NB4 (cell line): ENCODE data around the gene GNAO1.

Experiments
- DNase-seq: peaks from one replicate; pipeline ENCODE4 v3.0.0; 2010; ENCODE audit warnings: low read depth
- H3K4me3 ChIP-seq: one replicate; pipeline ENCODE4 v1.5.1; 2011; ENCODE audit warnings: mild to moderate bottlenecking, low read depth, low read length, moderate library complexity
- CTCF ChIP-seq: IDR thresholded peaks from one replicate; pipeline ENCODE4 v1.5.1; 2012; ENCODE audit warnings: low read depth, low read length
- MYC ChIP-seq: IDR thresholded peaks from 2 replicates; pipeline ENCODE4 v1.6.1; 2011; ENCODE audit warnings: low read depth, low read length
- POLR2A ChIP-seq: IDR thresholded peaks from 2 replicates; pipeline ENCODE4 v1.6.1; 2011; ENCODE audit warnings: mild to moderate bottlenecking; ENCODE audit not compliant: insufficient read length; ENCODE audit errors: extremely low read depth
- TF ChIP-seq, protein P1 (sequence below): IDR thresholded peaks from 2 replicates; pipeline ENCODE4 v1.6.1; 2011; ENCODE audit warnings: low read depth, low read length

GNAO1 gene

DNA sequence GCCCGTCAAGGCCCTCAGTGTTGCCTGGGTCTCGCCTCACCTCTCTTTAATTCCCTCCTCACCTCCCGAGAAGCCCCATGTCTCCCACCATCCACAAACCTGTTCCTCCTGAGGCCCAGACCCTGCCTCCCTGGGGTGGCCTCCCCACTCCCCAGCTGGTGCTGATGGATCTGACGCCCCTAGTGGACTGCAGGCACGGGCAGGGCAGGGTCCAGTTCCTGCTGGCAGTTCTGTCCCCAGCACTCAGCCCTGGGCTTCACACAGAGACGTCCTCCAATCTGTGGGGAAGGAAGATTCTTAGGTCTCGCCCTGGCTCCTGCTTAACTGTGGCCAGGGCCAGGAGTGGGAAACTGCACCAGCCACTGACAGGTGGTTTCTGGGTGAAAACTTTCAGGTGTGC lies 125.3 kb downstream of the GNAO1 start:
- DNase-seq, result no peak
- H3K4me3 ChIP-seq, result no peak overlapping the region
- TF ChIP-seq, protein P1, sequence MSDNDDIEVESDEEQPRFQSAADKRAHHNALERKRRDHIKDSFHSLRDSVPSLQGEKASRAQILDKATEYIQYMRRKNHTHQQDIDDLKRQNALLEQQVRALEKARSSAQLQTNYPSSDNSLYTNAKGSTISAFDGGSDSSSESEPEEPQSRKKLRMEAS, result no peak
- TF ChIP-seq POLR2A (no peak), MYC (no peak), CTCF (no peak)

- peak; percentile 76 for DNase-seq
- H3K4me3 ChIP-seq, result no peak overlapping the region
- TF ChIP-seq MYC (peak; percentile 54; the same call in 1 of the 2 replicates), POLR2A (no peak), CTCF (peak; percentile 92)
- TF ChIP-seq, protein P1, result peak; percentile 54
Measured at GRCh38 chr16:56317998-56318826, 126.9 kb downstream of the GNAO1 start.

GRCh38 chr16:56318827-56319140 lies 127.5 kb downstream of the GNAO1 start:
- H3K4me3 ChIP-seq, result no peak overlapping the region
- TF ChIP-seq MYC, result no peak
- TF ChIP-seq, protein P1, result no peak
- TF ChIP-seq CTCF, result no peak
- no peak for TF ChIP-seq POLR2A
- no peak for DNase-seq

- no peak for DNase-seq
- H3K4me3 ChIP-seq, result no peak overlapping the region
- TF ChIP-seq, protein P1, result no peak
- TF ChIP-seq POLR2A, result no peak
- no peak for TF ChIP-seq CTCF
- no peak for TF ChIP-seq MYC
Measured at GRCh38 chr16:56319376-56319775, 128.1 kb downstream of the GNAO1 start.

DNA sequence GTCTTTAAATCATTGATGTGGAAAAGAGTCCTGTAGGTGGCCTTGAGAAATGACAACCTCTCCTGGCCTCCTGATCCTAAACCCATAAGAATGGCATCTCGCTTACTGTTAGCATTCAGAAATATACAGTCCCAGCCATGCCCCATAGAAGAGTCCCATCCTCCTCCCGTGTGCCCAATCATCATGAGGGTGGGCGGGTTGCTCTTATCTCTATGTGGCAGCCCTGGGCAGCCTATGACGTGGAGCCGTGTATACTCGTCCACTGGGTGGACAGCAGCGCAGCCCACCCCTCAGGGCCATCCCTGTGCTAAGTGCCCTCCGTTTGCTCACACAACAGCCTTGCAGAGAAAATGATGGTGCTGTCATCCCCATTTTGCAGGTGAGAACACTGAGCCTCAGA lies 128.8 kb downstream of the GNAO1 start:
- DNase-seq, result no peak
- no peak overlapping the region for H3K4me3 ChIP-seq
- TF ChIP-seq, protein P1, result no peak
- TF ChIP-seq MYC (no peak), CTCF (no peak)
